IMR-90 (cell line): ENCODE data around the gene DNPH1. TPM values are rescaled to one million over a fixed set of nuclear protein-coding genes. Genes with fewer than 3 reads are reported as not detected.
A peak's percentile ranks its signal among the peaks of the same experiment; 100 is the strongest.

ENCODE experiments used
- ATAC-seq: fragments of 200-7000 bp; cut with Tn5 transposase; 2 replicates; pipeline ENCODE4 v1.9.1; 2020; ENCODE audit warnings: low read depth, mild to moderate bottlenecking, moderate library complexity
- BruUV-seq: library from RNA; stranded (reverse); fragments of 400-500 nt; replicated peaks from 2 replicates; lab custom pipeline; 2021; lab: Mats Ljungman, UMichigan
- CTCF ChIA-PET: fragments of 300-600 bp; formaldehyde crosslinking; extraction: SDS; loops from one replicate; lab custom pipeline; 2021; ENCODE audit warnings: antibody characterized with exemption; lab: Yijun Ruan, JAX
- POLR2A ChIA-PET: fragments of 300-600 bp; sonication (Branson Sonifier 250); formaldehyde crosslinking; loops from one replicate; lab custom pipeline; 2022; ENCODE audit warnings: antibody characterized with exemption; ENCODE audit not compliant: unreplicated experiment; lab: Charles Lee
- DNase-seq: peaks from one replicate; pipeline ENCODE4 v3.0.0; 2013
- H2AFZ ChIP-seq: replicated peaks from 2 replicates; pipeline ENCODE3; 2013; ENCODE audit warnings: low read length, mild to moderate bottlenecking; ENCODE audit not compliant: poor library complexity
- H2AK5ac ChIP-seq: 2 replicates; pipeline ENCODE4 v1.6.1; 2013; ENCODE audit warnings: low read depth, low read length, inconsistent platforms
- H2AK9ac ChIP-seq: replicated peaks from 2 replicates; pipeline ENCODE3; 2013; ENCODE audit warnings: mild to moderate bottlenecking, low read depth, low read length, moderate library complexity; ENCODE audit not compliant: poor library complexity
- H2BK120ac ChIP-seq: 2 replicates; pipeline ENCODE4 v1.6.1; 2013; ENCODE audit warnings: low read depth, low read length, inconsistent platforms
- H2BK15ac ChIP-seq: 3 replicates; pipeline ENCODE4 v1.6.1; 2013; ENCODE audit warnings: low read depth, low read length, inconsistent platforms
- H2BK20ac ChIP-seq: 2 replicates; pipeline ENCODE4 v1.6.1; 2013; ENCODE audit warnings: low read depth, mild to moderate bottlenecking, inconsistent platforms, low read length, moderate library complexity
- H2BK5ac ChIP-seq: 2 replicates; pipeline ENCODE4 v1.6.1; 2013; ENCODE audit warnings: mild to moderate bottlenecking, low read depth, low read length, inconsistent platforms; ENCODE audit not compliant: poor library complexity, severe bottlenecking
- H3K14ac ChIP-seq: replicated peaks from 2 replicates; pipeline ENCODE4 v1.6.1; 2013; ENCODE audit warnings: low read depth, low read length, inconsistent platforms
- H3K18ac ChIP-seq: 2 replicates; pipeline ENCODE4 v1.6.1; 2013; ENCODE audit warnings: low read depth, low read length, control low read depth
- H3K23ac ChIP-seq: 2 replicates; pipeline ENCODE4 v1.6.1; 2013; ENCODE audit warnings: low read depth, low read length, inconsistent platforms
- H3K27ac ChIP-seq: 2 replicates; pipeline ENCODE4 v1.5.1; 2013; ENCODE audit warnings: mild to moderate bottlenecking, control low read depth, low read length; ENCODE audit not compliant: insufficient read depth
- H3K27me3 ChIP-seq: 2 replicates; pipeline ENCODE4 v1.6.1; 2013; ENCODE audit warnings: low read length; ENCODE audit not compliant: control insufficient read depth, insufficient read depth
- H3K36me3 ChIP-seq: 2 replicates; pipeline ENCODE4 v1.6.1; 2013; ENCODE audit warnings: low read length, mixed read lengths; ENCODE audit not compliant: control insufficient read depth, insufficient read depth
- H3K4ac ChIP-seq: 2 replicates; pipeline ENCODE4 v1.6.1; 2013; ENCODE audit warnings: low read depth, low read length, inconsistent platforms
- H3K4me1 ChIP-seq: 2 replicates; pipeline ENCODE4 v1.6.1; 2013; ENCODE audit warnings: low read length, mixed read lengths; ENCODE audit not compliant: control insufficient read depth, insufficient read depth
- H3K4me2 ChIP-seq: 2 replicates; pipeline ENCODE4 v1.6.1; 2013; ENCODE audit warnings: low read depth, mild to moderate bottlenecking, control low read depth, low read length, moderate library complexity
- H3K4me3 ChIP-seq: 2 replicates; pipeline ENCODE4 v1.5.1; 2013; ENCODE audit warnings: low read depth, mild to moderate bottlenecking, control low read depth, low read length, moderate library complexity; ENCODE audit not compliant: insufficient read depth
- H3K56ac ChIP-seq: 2 replicates; pipeline ENCODE4 v1.6.1; 2013; ENCODE audit warnings: low read length, inconsistent platforms; ENCODE audit not compliant: insufficient read depth; ENCODE audit errors: extremely low read depth
- H3K79me1 ChIP-seq, 2 experiments: 2 replicates each; pipeline ENCODE4 v1.6.1; 2013; ENCODE audit warnings: low read length in 2 of 2, inconsistent platforms in 1 of 2, low read depth in 1 of 2
- H3K9ac ChIP-seq: 2 replicates; pipeline ENCODE4 v1.6.1; 2013; ENCODE audit warnings: low read depth, low read length, control low read depth
- H3K9me1 ChIP-seq: 2 replicates; pipeline ENCODE4 v1.6.1; 2013; ENCODE audit warnings: low read length, inconsistent platforms; ENCODE audit not compliant: insufficient read depth
- H3K9me3 ChIP-seq: 2 replicates; pipeline ENCODE4 v1.6.1; 2013; ENCODE audit warnings: low read length; ENCODE audit not compliant: control insufficient read depth, insufficient read depth
- H4K20me1 ChIP-seq: 2 replicates; pipeline ENCODE4 v1.6.1; 2013; ENCODE audit warnings: low read length, inconsistent platforms; ENCODE audit not compliant: insufficient read depth
- H4K5ac ChIP-seq: 2 replicates; pipeline ENCODE4 v1.6.1; 2013; ENCODE audit warnings: mild to moderate bottlenecking, low read depth, low read length, control low read depth
- H4K8ac ChIP-seq, 2 experiments: 2 replicates each; pipeline ENCODE4 v1.6.1; 2013; ENCODE audit warnings: low read depth in 2 of 2, low read length in 2 of 2, control low read depth in 1 of 2, inconsistent platforms in 1 of 2
- H4K91ac ChIP-seq: 2 replicates; pipeline ENCODE4 v1.6.1; 2013; ENCODE audit warnings: low read depth, low read length, inconsistent platforms; ENCODE audit not compliant: insufficient read depth
- CHD1 ChIP-seq: IDR thresholded peaks from 2 replicates; pipeline ENCODE4 v1.6.1; 2012; ENCODE audit warnings: low read depth, low read length, improper control_type of control experiment
- ELK1 ChIP-seq: fragments of 150-350 bp; IDR thresholded peaks from 2 replicates; pipeline ENCODE4 v1.6.1; 2016; ENCODE audit warnings: low read depth, mild to moderate bottlenecking, low read length, moderate library complexity, borderline replicate concordance
- MAZ ChIP-seq: IDR thresholded peaks from 2 replicates; pipeline ENCODE4 v1.6.1; 2012; ENCODE audit warnings: low read depth, mild to moderate bottlenecking, low read length, improper control_type of control experiment, moderate library complexity, borderline replicate concordance
- MXI1 ChIP-seq: IDR thresholded peaks from 2 replicates; pipeline ENCODE4 v1.6.1; 2012; ENCODE audit warnings: low read depth, mild to moderate bottlenecking, low read length, moderate library complexity, borderline replicate concordance
- NFE2L2 ChIP-seq: fragments of 150-350 bp; IDR thresholded peaks from 2 replicates; pipeline ENCODE4 v1.6.1; 2016; ENCODE audit warnings: low read depth, mild to moderate bottlenecking, low read length
- RAD21 ChIP-seq: IDR thresholded peaks from 2 replicates; pipeline ENCODE4 v1.6.1; 2012; ENCODE audit warnings: low read length, improper control_type of control experiment
- RCOR1 ChIP-seq: IDR thresholded peaks from 2 replicates; pipeline ENCODE4 v1.6.1; 2012; ENCODE audit warnings: mild to moderate bottlenecking, low read length, improper control_type of control experiment; ENCODE audit not compliant: insufficient replicate concordance
- WGBS, 2 experiments: methylation state at CpG; one replicate each; pipeline versions ENCODE4 v1.1.5 to v1.1.7; 2013; ENCODE audit warnings: missing lambda C conversion rate in 2 of 2; ENCODE audit not compliant: insufficient read length in 1 of 2; ENCODE audit errors: extremely low coverage in 2 of 2; 5-methylcytosine and 5-hydroxymethylcytosine counted together
- dilution Hi-C: fragments of 300-500 bp; cut with HindIII; formaldehyde crosslinking; loops from one replicate; pipeline ENCODE4 v1.14.3; 2018; ENCODE audit warnings: low sequenced_read_pairs; ENCODE audit not compliant: unreplicated experiment
- in situ Hi-C: fragments of 300-500 bp; cut with MboI; formaldehyde crosslinking; loops from 3 replicates; pipeline ENCODE4 v1.14.3; 2019; ENCODE audit warnings: low sequenced_read_pairs, inconsistent platforms, mixed read lengths
- intact Hi-C: fragments of 100-400 bp; cut with micrococcal nuclease; formaldehyde crosslinking; loops from 2 replicates; pipeline ENCODE4 v1.10.0; 2022
- polyA plus RNA-seq, 3 experiments: library from polyadenylated mRNA; depleted of rRNA; stranded (reverse); fragments of >200 nt; gene quantifications; 2 replicates each; pipeline ENCODE4 v1.2.3, GENCODE V29; 2012; ENCODE audit warnings: low replicate concordance in 1 of 3
- total RNA-seq: library from RNA; depleted of rRNA; stranded (reverse); fragments of >200 nt; gene quantifications from 2 replicates; pipeline ENCODE4 v1.2.3, GENCODE V29; 2012

Gene DNPH1
- total and polyA plus RNA-seq, 2 of the 4 experiments (the other 2 are of a cell fraction), result 19.0 to 47.8 TPM

- 4% methylated on average over 14 of the region's 44 CpGs; no CpG with 5 or more reads in 1 of the 2 experiments for WGBS, 2 experiments
- peak; percentile 74 for ATAC-seq
- Histone ChIP-seq H3K27me3 (peaks cover 71% of the 10 kb centered on the region), H4K91ac (no peak overlapping the region), H3K14ac (no peak overlapping the region), H2BK5ac (no peak overlapping the region), H3K27ac (no peak overlapping the region), H3K36me3 (no peaks in the 10 kb centered on the region), H2BK20ac (no peak overlapping the region), H2BK15ac (no peak overlapping the region), H2AK9ac (no peak overlapping the region), H3K79me1 (no peaks in the 10 kb centered on the region), H2AFZ (peak overlapping the region; percentile 87), H3K4me3 (peak overlapping the region; percentile 30), H3K56ac (no peak overlapping the region), H3K9me3 (no peaks in the 10 kb centered on the region), H4K5ac (no peak overlapping the region), H4K20me1 (no peaks in the 10 kb centered on the region; the same call in 1 of the 2 replicates), H3K23ac (0 out of 2 replicates have a peak overlapping the region, but pooled peaks have one; percentile 43), H3K4ac (no peak overlapping the region; the same call in 1 of the 2 replicates), H2BK120ac (no peak overlapping the region), H3K9me1 (peaks cover 8% of the 10 kb centered on the region), H3K4me2 (peak overlapping the region; percentile 66), H4K8ac (no peak overlapping the region; a peak in 1 of 4 replicates), H3K4me1 (peaks cover 2% of the 10 kb centered on the region; the same call in 1 of the 2 replicates), H3K9ac (no peak overlapping the region), H2AK5ac (no peak overlapping the region), H3K18ac (no peak overlapping the region)
- ChIA-PET POLR2A (no interaction called here), CTCF (no interaction called here)
- no TSS peak for BruUV-seq
- TF ChIP-seq MAZ, result no peak
- TF ChIP-seq CHD1, result no peak
- no peak for TF ChIP-seq ELK1
- TF ChIP-seq RCOR1, result no peak
- no peak for TF ChIP-seq MXI1
- TF ChIP-seq NFE2L2, result no peak
- no peak for TF ChIP-seq RAD21
- no peak for DNase-seq
- intact Hi-C loops, result no loop called here
- in situ Hi-C loops, result no loop called here
- dilution Hi-C loops, result no loop called here
Observed at GRCh38 chr6:43269273-43270007, 40.2 kb upstream of the DNPH1 start.
